HCT116 (cell line): Measurements from ENCODE around the gene RMI2. TPM values are rescaled to one million over a fixed set of nuclear protein-coding genes. Genes with fewer than 3 reads are reported as not detected.

Experiments used
- ATAC-seq: fragments of 200-7000 bp; cut with Tn5 transposase; 2 replicates; pipeline ENCODE4 v1.9.1; 2020; ENCODE audit warnings: mild to moderate bottlenecking, moderate library complexity
- BruUV-seq: library from RNA; stranded (reverse); fragments of 400-500 nt; replicated peaks from 2 replicates; lab custom pipeline; 2021; lab: Mats Ljungman, UMichigan
- CTCF ChIA-PET: fragments of 300-600 bp; sonication (Branson Sonifier 250); formaldehyde crosslinking; loops from one replicate; lab custom pipeline; 2021; ENCODE audit warnings: antibody characterized with exemption; lab: Charles Lee
- POLR2A ChIA-PET: fragments of 300-600, 350-600 bp; sonication (Branson Sonifier 250); formaldehyde crosslinking; loops from one replicate; lab custom pipeline; 2021; ENCODE audit warnings: antibody characterized with exemption; lab: Charles Lee
- RAD21 ChIA-PET, 2 experiments: fragments of 300-600 bp; sonication (Branson Sonifier 250); formaldehyde crosslinking; loops; one replicate each; lab custom pipeline; 2023; ENCODE audit warnings: low total read pairs in 2 of 2; ENCODE audit not compliant: uncharacterized antibody in 2 of 2, unreplicated experiment in 2 of 2, low non-redundant PET in 1 of 2; lab: Charles Lee
- DNase-seq: peaks from one replicate; pipeline ENCODE4 v3.0.0-alpha.2; 2010; ENCODE audit warnings: low read depth, low spot score
- H2AFZ ChIP-seq: fragments of 200-600 bp; shearing (Covaris generic), sonication (generic); 2 replicates; pipeline ENCODE4 v1.6.1; 2017; ENCODE audit warnings: low read depth, mixed run types, mixed read lengths, antibody characterized with exemption, low read length; ENCODE audit not compliant: poor library complexity, severe bottlenecking
- H3K27ac ChIP-seq: 2 replicates; pipeline ENCODE4 v1.5.1; 2012; ENCODE audit warnings: low read depth, low read length
- H3K27me3 ChIP-seq: fragments of 200-600 bp; sonication (generic); 2 replicates; pipeline ENCODE4 v1.6.1; 2016; ENCODE audit warnings: mixed run types, low read length, mixed read lengths; ENCODE audit not compliant: insufficient read depth
- H3K36me3 ChIP-seq, 2 experiments: fragments of 200-500 bp in 1 of 2; fragments of 200-600 bp in 1 of 2; sonication (Bioruptor generic) in 1 of 2; sonication (generic) in 1 of 2; 2 replicates each; pipeline versions ENCODE4 v1.5.1 to v1.6.1; 2014 to 2016; ENCODE audit warnings: low read length in 2 of 2, inconsistent platforms in 1 of 2, mixed read lengths in 1 of 2, mixed run types in 1 of 2; ENCODE audit not compliant: insufficient read depth in 2 of 2, control insufficient read depth in 1 of 2
- H3K4me1 ChIP-seq, 2 experiments: fragments of 200-600 bp in 1 of 2; sonication (generic) in 1 of 2; 2 replicates each; pipeline versions ENCODE4 v1.5.1 to v1.6.1; 2012 to 2017; ENCODE audit warnings: low read length in 2 of 2, inconsistent platforms in 1 of 2, mild to moderate bottlenecking in 1 of 2, mixed read lengths in 1 of 2, mixed run types in 1 of 2, moderate library complexity in 1 of 2; ENCODE audit not compliant: insufficient read depth in 2 of 2, control insufficient read depth in 1 of 2
- H3K4me2 ChIP-seq: fragments of 200-600 bp; sonication (generic); 2 replicates; pipeline ENCODE4 v1.6.1; 2017; ENCODE audit warnings: mixed run types, low read length, mixed read lengths
- H3K4me3 ChIP-seq, 2 experiments: fragments of 200-600 bp in 1 of 2; sonication (generic) in 1 of 2; replicated peaks in 1 of 2; 2 replicates each; pipeline ENCODE4 v1.5.1; 2011 to 2016; ENCODE audit warnings: low read length in 2 of 2, control low read depth in 1 of 2, low read depth in 1 of 2, mild to moderate bottlenecking in 1 of 2, mixed read lengths in 1 of 2, mixed run types in 1 of 2
- H3K79me2 ChIP-seq: fragments of 200-600 bp; sonication (generic); 2 replicates; pipeline ENCODE4 v1.6.1; 2017; ENCODE audit warnings: mild to moderate bottlenecking, mixed run types, low read length, moderate library complexity, mixed read lengths; ENCODE audit not compliant: insufficient read depth
- H3K9ac ChIP-seq: fragments of 200-600 bp; sonication (generic); 2 replicates; pipeline ENCODE4 v1.6.1; 2016; ENCODE audit warnings: low read length, mixed read lengths
- H3K9me2 ChIP-seq: fragments of 200-600 bp; sonication (generic), shearing (Covaris generic); 2 replicates; pipeline ENCODE4 v1.6.1; 2017; ENCODE audit warnings: mixed run types, mild to moderate bottlenecking, moderate library complexity; ENCODE audit not compliant: insufficient read depth
- H3K9me3 ChIP-seq, 2 experiments: fragments of 200-500 bp in 1 of 2; fragments of 200-600 bp in 1 of 2; sonication (Bioruptor generic) in 1 of 2; sonication (generic) in 1 of 2; 2 replicates each; pipeline ENCODE4 v1.6.1; 2014 to 2017; ENCODE audit warnings: low read length in 2 of 2, mixed read lengths in 2 of 2, inconsistent platforms in 1 of 2, low read depth in 1 of 2, mild to moderate bottlenecking in 1 of 2, mixed run types in 1 of 2, moderate library complexity in 1 of 2; ENCODE audit not compliant: control insufficient read depth in 1 of 2, insufficient read depth in 1 of 2
- H4K20me1 ChIP-seq: fragments of 200-600 bp; sonication (generic), shearing (Covaris generic); 2 replicates; pipeline ENCODE4 v1.6.1; 2017; ENCODE audit warnings: mixed run types, mild to moderate bottlenecking, moderate library complexity; ENCODE audit not compliant: insufficient read depth
- CBX3 ChIP-seq: IDR thresholded peaks from 2 replicates; pipeline ENCODE4 v1.6.1; 2012; ENCODE audit warnings: low read depth
- CEBPB ChIP-seq: IDR thresholded peaks from 2 replicates; pipeline ENCODE4 v1.6.1; 2012; ENCODE audit warnings: low read depth
- EGR1 ChIP-seq: IDR thresholded peaks from 2 replicates; pipeline ENCODE4 v1.6.1; 2012; ENCODE audit warnings: low read depth
- EZH2 ChIP-seq: fragments of 200-600 bp; sonication (generic); IDR thresholded peaks from 2 replicates; pipeline ENCODE4 v1.6.1; 2017; ENCODE audit warnings: antibody characterized with exemption, mixed run types
- EZH2phosphoT487 ChIP-seq: fragments of 200-600 bp; IDR thresholded peaks from 2 replicates; pipeline ENCODE4 v1.6.1; 2018; ENCODE audit warnings: antibody characterized with exemption, borderline replicate concordance
- POLR2A ChIP-seq: IDR thresholded peaks from 2 replicates; pipeline ENCODE4 v1.7.0; 2011; ENCODE audit warnings: borderline replicate concordance; ENCODE audit not compliant: insufficient read depth, insufficient read length; ENCODE audit errors: extremely low read depth
- POLR2AphosphoS5 ChIP-seq: IDR thresholded peaks from 2 replicates; pipeline ENCODE4 v1.6.1; 2011; ENCODE audit warnings: mild to moderate bottlenecking, low read depth, low read length, moderate library complexity
- SIN3A ChIP-seq: IDR thresholded peaks from 2 replicates; pipeline ENCODE4 v1.6.1; 2012; ENCODE audit warnings: low read depth
- SRF ChIP-seq: IDR thresholded peaks from 2 replicates; pipeline ENCODE4 v1.6.1; 2012; ENCODE audit warnings: low read depth
- ZFX ChIP-seq: fragments of 450-650 bp; IDR thresholded peaks from 2 replicates; pipeline ENCODE4 v1.6.1; 2017
- intact Hi-C: fragments of 100-400 bp; cut with micrococcal nuclease; formaldehyde crosslinking; loops from 2 replicates; pipeline ENCODE4 v1.10.0; 2022
- total RNA-seq: library from RNA; stranded (reverse); gene quantifications from one replicate; pipeline ENCODE4 v1.2.1, GENCODE V29; 2021; ENCODE audit not compliant: unreplicated experiment
- TF ChIP-seq, protein P1 (sequence below), 3 experiments: fragments of 200-600 bp in 1 of 3; sonication (generic) in 1 of 3; IDR thresholded peaks in 2 of 3; conservative IDR thresholded peaks in 1 of 3; 2 replicates each; pipeline ENCODE4 v1.5.1; 2012 to 2017; ENCODE audit warnings: low read depth in 2 of 3, low read length in 2 of 3, antibody characterized with exemption in 1 of 3, borderline replicate concordance in 1 of 3, control low read depth in 1 of 3, mild to moderate bottlenecking in 1 of 3, mixed read lengths in 1 of 3, mixed run types in 1 of 3, moderate library complexity in 1 of 3; ENCODE audit not compliant: insufficient read depth in 1 of 3
- TF ChIP-seq, protein P2 (sequence below): IDR thresholded peaks from 2 replicates; pipeline ENCODE4 v1.6.1; 2012; ENCODE audit warnings: low read depth

Gene RMI2
- total RNA-seq, 1 experiment from 2014 or later, result 19.9 TPM

DNA sequence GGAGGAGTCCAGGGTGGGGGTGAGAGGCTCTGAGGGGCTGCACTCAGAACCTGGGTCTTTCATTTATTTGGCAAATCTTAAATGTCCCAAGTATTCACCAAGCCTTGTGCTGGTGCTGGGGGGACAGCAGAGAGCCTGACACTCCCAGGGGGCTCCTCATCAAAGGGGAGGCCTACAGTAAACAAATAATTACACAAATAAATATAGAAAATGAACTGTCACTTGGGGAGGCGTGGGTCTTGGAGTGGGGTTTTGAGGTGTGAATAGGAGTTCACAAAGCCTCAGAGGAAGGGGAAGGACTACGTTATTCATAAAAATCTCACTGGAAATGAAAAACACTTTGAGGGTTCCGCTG, 48.9 kb upstream of the RMI2 start:
- ChIA-PET RAD21 (no interaction called here), POLR2A (no interaction called here), CTCF (interaction anchor here (0.9 kb wide), 1 partner anchor 40 kb away, joined by 4 read pairs; the partner anchor contains the start of gene SOCS1)
- Histone ChIP-seq H3K79me2 (no peaks in the 10 kb centered on the region), H3K4me3 (no peak overlapping the region), H3K4me2 (no peak overlapping the region), H3K27ac (no peak overlapping the region), H3K9me3 (no peaks in the 10 kb centered on the region), H3K9ac (no peak overlapping the region), H3K4me1 (no peaks in the 10 kb centered on the region), H3K27me3 (no peaks in the 10 kb centered on the region), H4K20me1 (no peaks in the 10 kb centered on the region), H2AFZ (no peak overlapping the region), H3K36me3 (no peaks in the 10 kb centered on the region), H3K9me2 (no peaks in the 10 kb centered on the region)
- DNase-seq, result no peak
- ATAC-seq, result no peak
- no TSS peak for BruUV-seq
- intact Hi-C loops, result no loop called here
- TF ChIP-seq POLR2AphosphoS5, result no peak

DNA sequence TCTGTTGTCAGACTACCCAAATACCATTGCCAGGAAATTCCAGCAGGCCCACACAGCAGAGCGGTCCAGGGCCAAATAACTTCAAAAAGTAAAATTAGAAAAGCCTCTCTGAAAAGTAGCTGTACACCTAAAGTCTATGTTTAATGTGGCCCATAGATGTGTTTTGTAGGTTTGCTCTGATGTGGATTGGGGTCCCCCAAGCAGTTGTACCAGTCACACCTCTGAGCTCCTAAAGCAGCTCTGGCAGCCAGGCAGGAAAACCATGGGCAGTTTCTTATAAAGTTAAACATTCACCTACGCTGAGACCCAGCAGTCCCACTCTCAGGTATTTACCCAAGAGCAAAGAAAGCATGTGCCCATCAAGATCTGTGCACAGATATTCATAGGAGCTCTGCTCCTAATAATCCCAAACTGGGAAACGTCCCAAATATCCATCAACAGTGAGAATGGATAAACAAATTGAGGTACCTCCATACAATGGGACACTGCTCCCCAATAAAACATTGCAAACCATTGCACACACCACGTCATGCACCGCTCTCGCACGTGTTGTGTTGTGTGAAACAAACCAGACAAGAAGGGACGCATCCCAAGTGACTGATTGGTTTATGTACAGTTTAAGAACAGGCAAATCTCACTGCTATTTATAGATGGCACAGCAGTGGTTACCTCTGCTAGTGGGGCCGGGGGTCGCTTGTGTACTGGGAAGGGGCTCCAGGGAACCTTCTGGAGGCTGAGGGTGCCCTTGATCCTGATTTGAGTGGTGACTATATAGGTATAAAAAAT, 48.4 kb upstream of the RMI2 start:
- no peaks in the 10 kb centered on the region for H3K9me3 ChIP-seq
- no peaks in the 10 kb centered on the region for H3K79me2 ChIP-seq
- RAD21 ChIA-PET, result no interaction called here
- no peaks in the 10 kb centered on the region for H4K20me1 ChIP-seq
- H3K9me2 ChIP-seq, result no peaks in the 10 kb centered on the region
- ATAC-seq, result no peak
- POLR2A ChIA-PET, result no interaction called here
- BruUV-seq, result no TSS peak
- no peaks in the 10 kb centered on the region for H3K36me3 ChIP-seq
- H3K4me2 ChIP-seq, result no peak overlapping the region
- no peaks in the 10 kb centered on the region for H3K27me3 ChIP-seq
- no peak overlapping the region for H3K9ac ChIP-seq
- H2AFZ ChIP-seq, result no peak overlapping the region
- CTCF ChIA-PET, result interaction anchor here (0.9 to 1.0 kb wide), 2 partner anchors 41 to 326 kb away, joined by 3 to 4 read pairs; partner anchors contain the start of gene SOCS1
- no peak overlapping the region for H3K4me3 ChIP-seq
- no peak for DNase-seq
- no peaks in the 10 kb centered on the region for H3K4me1 ChIP-seq
- H3K27ac ChIP-seq, result no peak overlapping the region
- intact Hi-C loops, result no loop called here
- TF ChIP-seq POLR2A (no peak), SRF (no peak), SIN3A (no peak), EZH2 (no peak), EZH2phosphoT487 (no peak), CBX3 (no peak), ZFX (no peak), POLR2AphosphoS5 (no peak), CEBPB (no peak), EGR1 (no peak)
- TF ChIP-seq, protein P1, sequence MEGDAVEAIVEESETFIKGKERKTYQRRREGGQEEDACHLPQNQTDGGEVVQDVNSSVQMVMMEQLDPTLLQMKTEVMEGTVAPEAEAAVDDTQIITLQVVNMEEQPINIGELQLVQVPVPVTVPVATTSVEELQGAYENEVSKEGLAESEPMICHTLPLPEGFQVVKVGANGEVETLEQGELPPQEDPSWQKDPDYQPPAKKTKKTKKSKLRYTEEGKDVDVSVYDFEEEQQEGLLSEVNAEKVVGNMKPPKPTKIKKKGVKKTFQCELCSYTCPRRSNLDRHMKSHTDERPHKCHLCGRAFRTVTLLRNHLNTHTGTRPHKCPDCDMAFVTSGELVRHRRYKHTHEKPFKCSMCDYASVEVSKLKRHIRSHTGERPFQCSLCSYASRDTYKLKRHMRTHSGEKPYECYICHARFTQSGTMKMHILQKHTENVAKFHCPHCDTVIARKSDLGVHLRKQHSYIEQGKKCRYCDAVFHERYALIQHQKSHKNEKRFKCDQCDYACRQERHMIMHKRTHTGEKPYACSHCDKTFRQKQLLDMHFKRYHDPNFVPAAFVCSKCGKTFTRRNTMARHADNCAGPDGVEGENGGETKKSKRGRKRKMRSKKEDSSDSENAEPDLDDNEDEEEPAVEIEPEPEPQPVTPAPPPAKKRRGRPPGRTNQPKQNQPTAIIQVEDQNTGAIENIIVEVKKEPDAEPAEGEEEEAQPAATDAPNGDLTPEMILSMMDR (IDR thresholded peaks at IDR 0.05 in 2 of 3, conservative IDR thresholded peaks at IDR 0.05 in 1 of 3; ENCODE audit: borderline replicate concordance in 1 of 3, insufficient read depth in 1 of 3, low read depth in 2 of 3, low read length in 2 of 3), result no peak
- TF ChIP-seq, protein P2, sequence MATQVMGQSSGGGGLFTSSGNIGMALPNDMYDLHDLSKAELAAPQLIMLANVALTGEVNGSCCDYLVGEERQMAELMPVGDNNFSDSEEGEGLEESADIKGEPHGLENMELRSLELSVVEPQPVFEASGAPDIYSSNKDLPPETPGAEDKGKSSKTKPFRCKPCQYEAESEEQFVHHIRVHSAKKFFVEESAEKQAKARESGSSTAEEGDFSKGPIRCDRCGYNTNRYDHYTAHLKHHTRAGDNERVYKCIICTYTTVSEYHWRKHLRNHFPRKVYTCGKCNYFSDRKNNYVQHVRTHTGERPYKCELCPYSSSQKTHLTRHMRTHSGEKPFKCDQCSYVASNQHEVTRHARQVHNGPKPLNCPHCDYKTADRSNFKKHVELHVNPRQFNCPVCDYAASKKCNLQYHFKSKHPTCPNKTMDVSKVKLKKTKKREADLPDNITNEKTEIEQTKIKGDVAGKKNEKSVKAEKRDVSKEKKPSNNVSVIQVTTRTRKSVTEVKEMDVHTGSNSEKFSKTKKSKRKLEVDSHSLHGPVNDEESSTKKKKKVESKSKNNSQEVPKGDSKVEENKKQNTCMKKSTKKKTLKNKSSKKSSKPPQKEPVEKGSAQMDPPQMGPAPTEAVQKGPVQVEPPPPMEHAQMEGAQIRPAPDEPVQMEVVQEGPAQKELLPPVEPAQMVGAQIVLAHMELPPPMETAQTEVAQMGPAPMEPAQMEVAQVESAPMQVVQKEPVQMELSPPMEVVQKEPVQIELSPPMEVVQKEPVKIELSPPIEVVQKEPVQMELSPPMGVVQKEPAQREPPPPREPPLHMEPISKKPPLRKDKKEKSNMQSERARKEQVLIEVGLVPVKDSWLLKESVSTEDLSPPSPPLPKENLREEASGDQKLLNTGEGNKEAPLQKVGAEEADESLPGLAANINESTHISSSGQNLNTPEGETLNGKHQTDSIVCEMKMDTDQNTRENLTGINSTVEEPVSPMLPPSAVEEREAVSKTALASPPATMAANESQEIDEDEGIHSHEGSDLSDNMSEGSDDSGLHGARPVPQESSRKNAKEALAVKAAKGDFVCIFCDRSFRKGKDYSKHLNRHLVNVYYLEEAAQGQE, result no peak
